SK-N-SH (cell line): ENCODE measurements around the gene LRMDA. TPM values are rescaled to one million over a fixed set of nuclear protein-coding genes. Genes with fewer than 3 reads are reported as not detected.
A peak's percentile ranks its signal among the peaks of the same experiment; 100 is the strongest.

Source experiments
- CTCF ChIA-PET: fragments of 300-600, 350-600 bp; formaldehyde crosslinking; extraction: SDS; loops from one replicate; lab custom pipeline; 2021; lab: Yijun Ruan, JAX
- POLR2A ChIA-PET: fragments of 350-600 bp; sonication (Branson Sonifier 250); formaldehyde crosslinking; extraction: SDS; loops from one replicate; lab custom pipeline; 2020; ENCODE audit warnings: antibody characterized with exemption, inconsistent platforms; lab: Yijun Ruan, JAX
- DNase-seq: peaks from one replicate; pipeline ENCODE4 v3.0.0; 2012
- H2AFZ ChIP-seq: fragments of 200-600 bp; sonication (generic); 2 replicates; pipeline ENCODE4 v1.8.1; 2016; ENCODE audit warnings: antibody characterized with exemption, mild to moderate bottlenecking, low read depth
- H3F3A ChIP-seq: fragments of 200-600 bp; sonication (generic); replicated peaks from 2 replicates; pipeline ENCODE3; 2016; ENCODE audit warnings: antibody characterized with exemption, mild to moderate bottlenecking; ENCODE audit not compliant: insufficient read depth
- H3K27ac ChIP-seq, 2 experiments: fragments of 200-500 bp in 1 of 2; fragments of 200-600 bp in 1 of 2; sonication (Bioruptor generic) in 1 of 2; sonication (generic), shearing (Covaris generic) in 1 of 2; 2 replicates each; pipeline versions ENCODE4 v1.5.1 to v1.6.1; 2014 to 2016; ENCODE audit warnings: low read depth in 2 of 2, inconsistent platforms in 1 of 2, low read length in 1 of 2, mild to moderate bottlenecking in 1 of 2, mixed read lengths in 1 of 2
- H3K27me3 ChIP-seq: fragments of 200-600 bp; sonication (generic), shearing (Covaris generic); 2 replicates; pipeline ENCODE4 v1.6.1; 2016; ENCODE audit warnings: mixed run types; ENCODE audit not compliant: insufficient read depth
- H3K36me3 ChIP-seq, 2 experiments: fragments of 200-500 bp in 1 of 2; fragments of 200-600 bp in 1 of 2; sonication (Bioruptor generic) in 1 of 2; sonication (generic) in 1 of 2; replicated peaks in 1 of 2; 2 replicates each; pipeline versions ENCODE3 to v1.5.1; 2014 to 2016; ENCODE audit warnings: low read length in 1 of 2, mild to moderate bottlenecking in 1 of 2; ENCODE audit not compliant: insufficient read depth in 2 of 2, control insufficient read depth in 1 of 2
- H3K4me1 ChIP-seq, 2 experiments: fragments of 200-500 bp in 1 of 2; fragments of 200-600 bp in 1 of 2; sonication (Bioruptor generic) in 1 of 2; sonication (generic), shearing (Covaris generic) in 1 of 2; 2 replicates each; pipeline versions ENCODE4 v1.5.1 to v1.6.1; 2014 to 2016; ENCODE audit warnings: low read depth in 1 of 2, low read length in 1 of 2, mixed run types in 1 of 2; ENCODE audit not compliant: insufficient read depth in 2 of 2, control insufficient read depth in 1 of 2
- H3K4me2 ChIP-seq: fragments of 200-600 bp; sonication (generic), shearing (Covaris generic); 2 replicates; pipeline ENCODE4 v1.6.1; 2017; ENCODE audit warnings: mixed run types
- H3K4me3 ChIP-seq, 2 experiments: fragments of 200-500 bp in 1 of 2; fragments of 200-600 bp in 1 of 2; sonication (Bioruptor generic) in 1 of 2; sonication (generic), shearing (Covaris generic) in 1 of 2; 2 replicates each; pipeline versions ENCODE4 v1.5.1 to v1.8.1; 2014 to 2016; ENCODE audit warnings: low read depth in 2 of 2, inconsistent platforms in 1 of 2, low read length in 1 of 2, mild to moderate bottlenecking in 1 of 2, mixed read lengths in 1 of 2, moderate library complexity in 1 of 2
- H3K79me2 ChIP-seq: fragments of 200-600 bp; sonication (generic); 2 replicates; pipeline ENCODE4 v1.8.1; 2017; ENCODE audit warnings: mild to moderate bottlenecking; ENCODE audit not compliant: insufficient read depth
- H3K9ac ChIP-seq: fragments of 200-600 bp; sonication (generic); 2 replicates; pipeline ENCODE4 v1.6.1; 2017; ENCODE audit warnings: mixed run types
- H3K9me2 ChIP-seq: fragments of 200-600 bp; sonication (generic); 2 replicates; pipeline ENCODE4 v1.6.1; 2017; ENCODE audit warnings: mixed run types
- H3K9me3 ChIP-seq: fragments of 200-600 bp; sonication (generic); 2 replicates; pipeline ENCODE4 v1.6.1; 2017; ENCODE audit warnings: mixed run types, mild to moderate bottlenecking, moderate library complexity
- H4K20me1 ChIP-seq: fragments of 200-600 bp; sonication (generic); 2 replicates; pipeline ENCODE4 v1.6.1; 2017; ENCODE audit warnings: mild to moderate bottlenecking, mixed run types; ENCODE audit not compliant: insufficient read depth
- CHD2 ChIP-seq: fragments of 150-350 bp; IDR thresholded peaks from 2 replicates; pipeline ENCODE4 v1.6.1; 2018; ENCODE audit warnings: low read length; ENCODE audit not compliant: partially characterized antibody
- EP300 ChIP-seq, 2 experiments: IDR thresholded peaks; 2 replicates each; pipeline versions ENCODE4 v1.4.0 to v1.6.1; 2012; ENCODE audit warnings: borderline replicate concordance in 1 of 2, low read depth in 1 of 2, low read length in 1 of 2
- FOXJ3 ChIP-seq: sonication (generic); formaldehyde crosslinking; IDR thresholded peaks from 2 replicates; pipeline ENCODE4 v1.5.1; 2020; ENCODE audit warnings: mild to moderate bottlenecking, missing genetic modification reagents
- JUND ChIP-seq: IDR thresholded peaks from 2 replicates; pipeline ENCODE4 v1.4.0; 2012
- RCOR1 ChIP-seq: fragments of 150-350 bp; IDR thresholded peaks from 2 replicates; pipeline ENCODE4 v1.6.1; 2017; ENCODE audit warnings: antibody characterized with exemption, low read length
- SIN3A ChIP-seq: IDR thresholded peaks from 2 replicates; pipeline ENCODE4 v1.6.1; 2012; ENCODE audit warnings: low read depth, mild to moderate bottlenecking, low read length, moderate library complexity, borderline replicate concordance
- TCF12 ChIP-seq: IDR thresholded peaks from 2 replicates; pipeline ENCODE4 v1.4.0; 2012
- TEAD4 ChIP-seq: IDR thresholded peaks from 2 replicates; pipeline ENCODE4 v1.4.0; 2012; ENCODE audit warnings: mild to moderate bottlenecking, borderline replicate concordance; ENCODE audit not compliant: insufficient read depth
- WGBS: methylation state at CpG from one replicate; pipeline ENCODE4 v1.1.6; 2017; ENCODE audit warnings: low lambda C conversion rate; 5-methylcytosine and 5-hydroxymethylcytosine counted together
- polyA plus RNA-seq, 3 experiments: library from polyadenylated mRNA; depleted of rRNA; stranded (reverse); fragments of >200 nt; gene quantifications; 2 replicates each; pipeline ENCODE4 v1.2.3, GENCODE V29; 2012
- TF ChIP-seq, protein P1 (sequence below): fragments of 150-350 bp; IDR thresholded peaks from 2 replicates; pipeline ENCODE4 v1.6.1; 2016; ENCODE audit warnings: mild to moderate bottlenecking, low read depth, low read length
- TF ChIP-seq, protein P2 (sequence below): IDR thresholded peaks from 2 replicates; pipeline ENCODE4; 2012
- TF ChIP-seq, protein P3 (sequence below): IDR thresholded peaks from 2 replicates; pipeline ENCODE4 v1.6.1; 2012; ENCODE audit warnings: mild to moderate bottlenecking, low read depth, low read length, moderate library complexity
- TF ChIP-seq, protein P4 (sequence below): IDR thresholded peaks from 2 replicates; pipeline ENCODE4 v1.4.0; 2012; ENCODE audit warnings: low read depth

LRMDA gene
- polyA plus RNA-seq, 1 of the 3 experiments (the other 2 are of a cell fraction) = 0.95 TPM

DNA sequence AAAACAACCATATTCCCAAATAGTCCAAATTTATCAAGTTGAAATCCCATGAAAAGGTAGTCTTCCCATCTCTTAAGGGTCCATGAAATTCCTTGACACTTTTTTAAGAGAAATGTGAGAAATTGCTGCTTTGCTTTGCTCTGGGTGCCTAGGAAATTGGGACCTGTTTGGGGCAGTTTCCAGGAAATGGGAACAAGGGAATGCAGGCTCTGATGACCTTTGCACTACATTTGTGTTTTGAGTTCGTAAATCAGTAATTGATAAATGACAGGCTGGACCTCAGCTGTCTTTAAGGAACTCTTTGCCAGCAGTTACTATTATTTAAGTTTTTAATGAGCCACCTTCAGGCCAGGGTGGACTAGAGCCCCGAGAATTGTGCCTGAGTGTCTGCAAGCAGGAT, 203.5 kb downstream of the LRMDA start (continued):
- no peak for TF ChIP-seq TEAD4
- TF ChIP-seq, protein P1, sequence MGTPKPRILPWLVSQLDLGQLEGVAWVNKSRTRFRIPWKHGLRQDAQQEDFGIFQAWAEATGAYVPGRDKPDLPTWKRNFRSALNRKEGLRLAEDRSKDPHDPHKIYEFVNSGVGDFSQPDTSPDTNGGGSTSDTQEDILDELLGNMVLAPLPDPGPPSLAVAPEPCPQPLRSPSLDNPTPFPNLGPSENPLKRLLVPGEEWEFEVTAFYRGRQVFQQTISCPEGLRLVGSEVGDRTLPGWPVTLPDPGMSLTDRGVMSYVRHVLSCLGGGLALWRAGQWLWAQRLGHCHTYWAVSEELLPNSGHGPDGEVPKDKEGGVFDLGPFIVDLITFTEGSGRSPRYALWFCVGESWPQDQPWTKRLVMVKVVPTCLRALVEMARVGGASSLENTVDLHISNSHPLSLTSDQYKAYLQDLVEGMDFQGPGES = no peak
- TF ChIP-seq SIN3A = no peak
- TF ChIP-seq JUND = no peak

DNA sequence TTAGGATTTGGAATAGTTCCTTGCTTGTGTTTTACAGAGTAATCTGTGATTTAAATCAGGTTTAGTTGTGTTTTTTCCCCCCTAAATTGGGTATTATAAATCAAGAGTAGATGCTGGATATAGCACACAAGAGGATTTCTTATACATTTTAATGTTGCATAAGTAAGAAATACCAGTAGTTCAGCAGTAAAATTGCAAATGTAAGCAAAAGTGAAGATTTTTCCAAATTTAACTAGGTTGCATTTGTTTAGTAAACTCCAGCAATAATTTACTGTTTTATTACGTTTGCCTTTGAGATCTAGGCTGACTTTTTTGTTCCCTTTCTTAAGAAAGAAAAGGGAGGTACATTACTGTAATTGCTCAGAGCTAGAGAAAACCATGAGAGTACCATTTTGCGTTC, 207.3 kb downstream of the LRMDA start:
- no peak overlapping the region for H2AFZ ChIP-seq

DNA sequence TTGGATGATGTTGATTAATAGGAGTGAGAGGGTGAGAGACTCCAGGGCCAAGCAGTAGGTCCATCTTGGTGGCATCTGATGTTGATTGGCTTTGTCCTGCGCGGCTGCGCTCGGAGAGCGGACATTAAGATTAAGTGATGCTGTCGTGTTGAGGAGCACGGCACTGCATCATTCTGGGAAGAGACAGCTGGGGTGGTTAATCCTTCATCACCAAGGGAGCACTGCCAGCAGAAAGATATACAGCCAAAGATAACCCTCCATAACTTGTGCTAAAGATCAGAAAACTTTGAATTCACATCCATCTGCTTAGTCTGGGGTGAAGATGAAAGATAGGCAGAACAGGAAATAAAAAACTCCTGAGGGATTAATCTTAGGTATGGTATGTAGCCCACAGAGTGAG, 208.3 kb downstream of the LRMDA start:
- DNase-seq = no peak
- CTCF ChIA-PET = no interaction called here
- H3K4me3 ChIP-seq = no peak overlapping the region
- no peak overlapping the region for H3K9ac ChIP-seq
- no peaks in the 10 kb centered on the region for H3K36me3 ChIP-seq
- 0 out of 4 replicates have a peak overlapping the region, but pooled peaks of 1 of the 2 experiments have one; percentile 23 for H3K27ac ChIP-seq
- WGBS = 84% methylated on average over 7 of the region's 7 CpGs
- no peak overlapping the region for H3K4me2 ChIP-seq
- POLR2A ChIA-PET = no interaction called here
- no peak for TF ChIP-seq RCOR1
- TF ChIP-seq TCF12 = peak; percentile 71
- TF ChIP-seq, protein P2, sequence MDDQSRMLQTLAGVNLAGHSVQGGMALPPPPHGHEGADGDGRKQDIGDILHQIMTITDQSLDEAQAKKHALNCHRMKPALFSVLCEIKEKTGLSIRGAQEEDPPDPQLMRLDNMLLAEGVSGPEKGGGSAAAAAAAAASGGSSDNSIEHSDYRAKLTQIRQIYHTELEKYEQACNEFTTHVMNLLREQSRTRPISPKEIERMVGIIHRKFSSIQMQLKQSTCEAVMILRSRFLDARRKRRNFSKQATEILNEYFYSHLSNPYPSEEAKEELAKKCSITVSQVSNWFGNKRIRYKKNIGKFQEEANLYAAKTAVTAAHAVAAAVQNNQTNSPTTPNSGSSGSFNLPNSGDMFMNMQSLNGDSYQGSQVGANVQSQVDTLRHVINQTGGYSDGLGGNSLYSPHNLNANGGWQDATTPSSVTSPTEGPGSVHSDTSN = peak; percentile 82
- TF ChIP-seq, protein P3, sequence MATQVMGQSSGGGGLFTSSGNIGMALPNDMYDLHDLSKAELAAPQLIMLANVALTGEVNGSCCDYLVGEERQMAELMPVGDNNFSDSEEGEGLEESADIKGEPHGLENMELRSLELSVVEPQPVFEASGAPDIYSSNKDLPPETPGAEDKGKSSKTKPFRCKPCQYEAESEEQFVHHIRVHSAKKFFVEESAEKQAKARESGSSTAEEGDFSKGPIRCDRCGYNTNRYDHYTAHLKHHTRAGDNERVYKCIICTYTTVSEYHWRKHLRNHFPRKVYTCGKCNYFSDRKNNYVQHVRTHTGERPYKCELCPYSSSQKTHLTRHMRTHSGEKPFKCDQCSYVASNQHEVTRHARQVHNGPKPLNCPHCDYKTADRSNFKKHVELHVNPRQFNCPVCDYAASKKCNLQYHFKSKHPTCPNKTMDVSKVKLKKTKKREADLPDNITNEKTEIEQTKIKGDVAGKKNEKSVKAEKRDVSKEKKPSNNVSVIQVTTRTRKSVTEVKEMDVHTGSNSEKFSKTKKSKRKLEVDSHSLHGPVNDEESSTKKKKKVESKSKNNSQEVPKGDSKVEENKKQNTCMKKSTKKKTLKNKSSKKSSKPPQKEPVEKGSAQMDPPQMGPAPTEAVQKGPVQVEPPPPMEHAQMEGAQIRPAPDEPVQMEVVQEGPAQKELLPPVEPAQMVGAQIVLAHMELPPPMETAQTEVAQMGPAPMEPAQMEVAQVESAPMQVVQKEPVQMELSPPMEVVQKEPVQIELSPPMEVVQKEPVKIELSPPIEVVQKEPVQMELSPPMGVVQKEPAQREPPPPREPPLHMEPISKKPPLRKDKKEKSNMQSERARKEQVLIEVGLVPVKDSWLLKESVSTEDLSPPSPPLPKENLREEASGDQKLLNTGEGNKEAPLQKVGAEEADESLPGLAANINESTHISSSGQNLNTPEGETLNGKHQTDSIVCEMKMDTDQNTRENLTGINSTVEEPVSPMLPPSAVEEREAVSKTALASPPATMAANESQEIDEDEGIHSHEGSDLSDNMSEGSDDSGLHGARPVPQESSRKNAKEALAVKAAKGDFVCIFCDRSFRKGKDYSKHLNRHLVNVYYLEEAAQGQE = no peak
- TF ChIP-seq TEAD4 = peak; percentile 27; the same call in 1 of the 2 replicates
- 0 out of 2 replicates have a peak, but pooled peaks have one; percentile 15 for TF ChIP-seq JUND
- TF ChIP-seq EP300 (IDR thresholded peaks at IDR 0.05; ENCODE audit: borderline replicate concordance in 1 of 2, low read depth in 1 of 2, low read length in 1 of 2) = peak in 1 of 2 experiments; percentile 35; a peak in 1 of 4 replicates
- H3K27me3 ChIP-seq = no peaks in the 10 kb centered on the region; the same call in 1 of the 2 replicates
- H4K20me1 ChIP-seq = no peaks in the 10 kb centered on the region
- peaks cover 4% of the 10 kb centered on the region for H3F3A ChIP-seq
- H3K9me3 ChIP-seq = no peaks in the 10 kb centered on the region
- peaks cover 5 to 19% of the 10 kb centered on the region in 2 experiments; a peak in 2 of 4 replicates for H3K4me1 ChIP-seq
- no peaks in the 10 kb centered on the region for H3K79me2 ChIP-seq
- no peak overlapping the region for H2AFZ ChIP-seq
- H3K9me2 ChIP-seq = no peaks in the 10 kb centered on the region

More for the DNA sequence above, 207.3 kb downstream of the LRMDA start:
- POLR2A ChIA-PET = no interaction called here
- no peaks in the 10 kb centered on the region; the same call in 1 of the 2 replicates for H3K27me3 ChIP-seq
- no peaks in the 10 kb centered on the region for H3K79me2 ChIP-seq
- H4K20me1 ChIP-seq = no peaks in the 10 kb centered on the region
- no peak overlapping the region for H3K4me3 ChIP-seq
- H3K36me3 ChIP-seq = no peaks in the 10 kb centered on the region
- H3K9me2 ChIP-seq = no peaks in the 10 kb centered on the region
- no peak overlapping the region for H3K27ac ChIP-seq
- TF ChIP-seq, protein P4, sequence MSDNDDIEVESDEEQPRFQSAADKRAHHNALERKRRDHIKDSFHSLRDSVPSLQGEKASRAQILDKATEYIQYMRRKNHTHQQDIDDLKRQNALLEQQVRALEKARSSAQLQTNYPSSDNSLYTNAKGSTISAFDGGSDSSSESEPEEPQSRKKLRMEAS = no peak
- TF ChIP-seq CHD2 = no peak
- TF ChIP-seq FOXJ3 (CRISPR knock-in tag) = no peak
- TF ChIP-seq, all 33 proteins: peak for 0
- DNase-seq = no peak
- Histone ChIP-seq H3K9ac (no peak overlapping the region), H3K4me1 (peaks cover 5 to 10% of the 10 kb centered on the region in 2 experiments; a peak in 2 of 4 replicates), H3K4me2 (no peak overlapping the region), H3F3A (peaks cover 4% of the 10 kb centered on the region), H3K9me3 (no peaks in the 10 kb centered on the region)
- 79% methylated on average over 2 of the region's 2 CpGs for WGBS
- CTCF ChIA-PET = no interaction called here
